Activated CD4-positive, alpha-beta T cell treated with anti-CD3 and anti-CD28 coated beads for 36 hours (primary cell): ENCODE data around the gene HIPK2. TPM values are rescaled to one million over a fixed set of nuclear protein-coding genes. Genes with fewer than 3 reads are reported as not detected.

Source experiments
- ATAC-seq: fragments of 200-7000 bp; cut with Tn5 transposase; one replicate; pipeline ENCODE4 v1.10.0; 2021; ENCODE audit warnings: mild to moderate bottlenecking, moderate library complexity
- CTCF ChIA-PET: fragments of 350-600 bp; sonication (Branson Sonifier 250); formaldehyde crosslinking; loops from one replicate; lab custom pipeline; 2021; ENCODE audit warnings: antibody characterized with exemption; lab: Charles Lee
- POLR2A ChIA-PET: fragments of 350-600 bp; sonication (Branson Sonifier 250); formaldehyde crosslinking; loops from one replicate; lab custom pipeline; 2021; ENCODE audit warnings: antibody characterized with exemption, inconsistent platforms; lab: Charles Lee
- DNase-seq: peaks from one replicate; pipeline ENCODE4 v3.0.0-alpha.2; 2020
- H3K27ac Mint-ChIP-seq: one replicate; pipeline ENCODE4 v1.8.0; 2021; ENCODE audit warnings: mixed read lengths
- H3K27me3 Mint-ChIP-seq: one replicate; pipeline ENCODE4 v1.8.0; 2021; ENCODE audit warnings: mixed read lengths
- H3K36me3 Mint-ChIP-seq: one replicate; pipeline ENCODE4 v1.8.0; 2021; ENCODE audit warnings: low read depth, mixed read lengths
- H3K4me1 Mint-ChIP-seq: one replicate; pipeline ENCODE4 v1.8.0; 2021; ENCODE audit warnings: mixed read lengths
- H3K4me3 Mint-ChIP-seq: one replicate; pipeline ENCODE4 v1.8.0; 2021; ENCODE audit warnings: mild to moderate bottlenecking, moderate library complexity, mixed read lengths
- H3K9me3 Mint-ChIP-seq: one replicate; pipeline ENCODE4 v1.8.0; 2021; ENCODE audit warnings: low read depth, mixed read lengths
- intact Hi-C, 2 experiments: fragments of 100-400 bp; cut with DNase I in 1 of 2; cut with micrococcal nuclease in 1 of 2; formaldehyde crosslinking; loops; one replicate each; pipeline versions ENCODE4 v1.14.2 to v1.15.1; 2022 to 2024; cut with DNase I, micrococcal nuclease
- total RNA-seq, 2 experiments: library from RNA; stranded (reverse); gene quantifications; one replicate each; pipeline ENCODE4 v1.2.3, GENCODE V29; 2021

HIPK2 gene
- total RNA-seq, 2 experiments from 2014 or later = 23.9 to 36.2 TPM

- CTCF ChIA-PET = interaction anchor here (1.0 to 1.1 kb wide), 2 partner anchors 138 kb away, joined by 3 read pairs; no protein-coding TSS in a partner anchor
- Mint-ChIP-seq H3K9me3 (no peaks in the 10 kb centered on the region), H3K36me3 (no peaks in the 10 kb centered on the region), H3K27me3 (peaks cover 11% of the 10 kb centered on the region), H3K4me3 (no peak overlapping the region), H3K4me1 (peaks cover 7% of the 10 kb centered on the region), H3K27ac (no peak overlapping the region)
- POLR2A ChIA-PET = interaction anchor here (1.1 kb wide), 1 partner anchor 102 kb away, joined by 4 read pairs; no protein-coding TSS in a partner anchor
- no peak for DNase-seq
- peak; percentile 49 for ATAC-seq
- intact Hi-C loops = no loop called here
Measured at GRCh38 chr7:139783647-139784385, 6.0 kb upstream of the HIPK2 start.

DNA sequence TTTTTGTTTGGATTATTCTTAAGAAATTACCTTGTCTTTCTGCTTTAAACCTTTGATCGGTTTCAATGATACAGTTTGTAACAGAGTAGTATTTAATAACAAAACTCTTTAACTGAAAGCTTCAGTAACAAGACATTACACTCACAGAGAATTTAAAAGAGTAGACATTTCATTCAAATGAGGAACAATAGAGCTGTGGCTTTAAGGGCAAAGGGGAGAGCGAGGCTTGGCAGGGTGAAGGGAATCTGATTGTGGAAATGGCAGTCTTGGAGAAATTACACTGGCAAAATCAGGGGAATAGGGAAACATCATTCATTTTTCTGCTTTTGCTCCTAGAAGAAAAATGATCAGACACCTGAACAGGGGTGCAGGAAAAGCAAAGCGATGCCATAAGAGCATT lies 5.1 kb upstream of the HIPK2 start:
- intact Hi-C loops = no loop called here
- CTCF ChIA-PET = interaction anchor here (1.0 kb wide), 1 partner anchor 137 kb away, joined by 3 read pairs; no protein-coding TSS in a partner anchor
- POLR2A ChIA-PET = interaction anchor here (1.1 kb wide), 1 partner anchor 101 kb away, joined by 4 read pairs; no protein-coding TSS in a partner anchor
- no peak for DNase-seq
- H3K4me3 Mint-ChIP-seq = no peak overlapping the region
- no peaks in the 10 kb centered on the region for H3K36me3 Mint-ChIP-seq
- no peak overlapping the region for H3K27ac Mint-ChIP-seq
- no peak for ATAC-seq
- peaks cover 11% of the 10 kb centered on the region for H3K27me3 Mint-ChIP-seq
- no peaks in the 10 kb centered on the region for H3K9me3 Mint-ChIP-seq
- peaks cover 10% of the 10 kb centered on the region for H3K4me1 Mint-ChIP-seq

DNA sequence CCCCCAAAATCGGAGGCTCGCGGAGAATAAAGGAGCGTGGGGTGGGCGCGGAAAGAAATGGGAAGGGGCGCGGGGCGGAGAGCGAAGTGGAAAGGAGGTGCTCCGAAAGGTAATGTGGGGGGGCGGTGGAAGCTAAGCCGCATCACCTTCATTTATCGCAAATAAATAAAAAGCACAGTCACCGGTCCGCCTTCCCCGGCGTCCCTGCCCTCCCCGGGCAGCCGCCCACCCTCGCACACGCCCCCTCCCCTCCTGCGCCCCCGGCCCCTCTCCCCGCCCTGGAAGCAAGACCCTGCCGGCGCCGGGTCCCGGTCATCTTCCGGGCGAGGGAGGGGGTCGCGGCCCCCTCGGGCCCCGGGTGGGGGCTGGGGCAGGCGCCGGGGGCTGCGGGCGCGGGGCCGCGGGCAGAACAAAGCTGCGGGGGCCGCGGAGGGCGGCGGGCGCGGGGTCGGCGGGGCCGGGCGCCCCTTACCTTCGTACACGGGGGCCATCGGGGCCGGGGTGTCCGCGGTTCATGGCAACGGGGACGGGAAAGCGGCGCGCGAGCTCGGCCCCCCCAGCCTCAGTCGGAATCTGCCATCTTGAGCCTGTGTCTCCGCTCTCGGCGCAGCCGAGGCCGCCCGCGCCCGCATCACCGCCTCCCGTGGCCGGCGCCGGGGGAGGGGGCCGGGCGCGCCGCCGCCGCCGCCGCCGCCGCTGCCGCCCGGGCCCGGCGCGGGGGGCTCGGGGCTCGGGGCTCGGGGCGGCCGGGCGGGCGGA lies 486 bp downstream of the HIPK2 start:
- ATAC-seq (peak; percentile 8), DNase-seq (peak; percentile 64)
- Mint-ChIP-seq H3K27me3 (peaks cover 11% of the 10 kb centered on the region), H3K9me3 (no peaks in the 10 kb centered on the region), H3K27ac (peak overlapping the region; percentile 93), H3K4me3 (peak overlapping the region; percentile 83), H3K4me1 (peaks cover 47% of the 10 kb centered on the region), H3K36me3 (peaks cover 8% of the 10 kb centered on the region)
- ChIA-PET POLR2A (interaction anchor here (0.6 to 1.5 kb wide), 4 partner anchors 33 to 141 kb away, joined by 3 read pairs; no protein-coding TSS in a partner anchor), CTCF (interaction anchor here (0.8 to 3.9 kb wide), 3 partner anchors 48 to 225 kb away, joined by 3 to 22 read pairs (median 3); no protein-coding TSS in a partner anchor)
- intact Hi-C loops = loop anchor here (2.0 to 5.0 kb wide), 6 partner anchors 51 to 675 kb away; partner anchors contain the start of genes KDM7A (in 1 of the 2) and TBXAS1 (in 1 of the 2)

DNA sequence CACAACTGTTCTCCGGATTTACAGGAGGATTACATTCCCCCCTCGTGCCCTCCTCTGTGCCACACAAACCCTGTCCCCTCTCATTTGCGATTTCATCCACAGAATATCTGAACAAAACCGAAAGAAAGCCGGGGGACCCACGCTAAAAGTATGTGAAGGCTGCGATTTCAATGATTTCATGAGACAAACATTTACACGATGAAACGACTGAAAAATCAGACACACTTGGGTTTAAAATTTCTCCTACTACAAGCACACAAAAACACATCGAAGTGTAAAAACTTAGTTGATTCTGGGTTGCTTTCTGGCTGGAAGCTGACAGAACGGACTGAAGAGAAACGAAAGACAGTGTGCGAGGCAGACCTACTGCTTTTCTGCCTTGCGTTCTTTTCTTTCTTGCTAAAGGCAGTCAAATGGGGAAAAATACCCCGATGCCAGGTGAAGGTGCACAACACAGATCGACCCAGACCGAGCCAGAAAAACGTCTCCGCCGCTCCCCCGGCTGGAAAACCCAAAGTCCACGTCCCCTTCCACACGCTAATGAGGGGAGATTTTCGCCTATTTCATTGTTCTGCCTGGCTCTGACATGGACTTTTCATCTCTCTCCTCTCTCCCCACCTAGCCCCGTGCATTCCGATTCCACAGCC lies 1.2 kb downstream of the HIPK2 start:
- Mint-ChIP-seq H3K4me1 (peaks cover 53% of the 10 kb centered on the region), H3K9me3 (no peaks in the 10 kb centered on the region), H3K27ac (peak overlapping the region; percentile 93), H3K27me3 (peaks cover 11% of the 10 kb centered on the region), H3K36me3 (peaks cover 8% of the 10 kb centered on the region), H3K4me3 (peak overlapping the region; percentile 83)
- intact Hi-C loops = loop anchor here (1.0 to 5.0 kb wide), 7 partner anchors 52 to 674 kb away; partner anchors contain the start of genes KDM7A (in 1 of the 2) and TBXAS1 (in 1 of the 2)
- ATAC-seq = no peak
- ChIA-PET CTCF (interaction anchor here (0.8 to 3.9 kb wide), 3 partner anchors 49 to 226 kb away, joined by 3 to 22 read pairs (median 3); no protein-coding TSS in a partner anchor), POLR2A (interaction anchor here (0.7 kb wide), 1 partner anchor 53 kb away, joined by 3 read pairs; no protein-coding TSS in a partner anchor)
- peak; percentile 39 for DNase-seq

- Mint-ChIP-seq H3K27ac (peak overlapping the region; percentile 56), H3K36me3 (peaks cover 11% of the 10 kb centered on the region), H3K4me1 (peaks cover 60% of the 10 kb centered on the region), H3K4me3 (peak overlapping the region; percentile 83), H3K27me3 (peaks cover 9% of the 10 kb centered on the region), H3K9me3 (no peaks in the 10 kb centered on the region)
- DNase-seq = peak; percentile 76
- intact Hi-C loops = loop anchor here (1.0 to 5.0 kb wide), 9 partner anchors 53 to 674 kb away; partner anchors contain the start of genes KDM7A (in 1 of the 2) and TBXAS1 (in 1 of the 2)
- POLR2A ChIA-PET = no interaction called here
- ATAC-seq = peak; percentile 7
- CTCF ChIA-PET = no interaction called here
Measured at GRCh38 chr7:139775829-139776266, 1.9 kb downstream of the HIPK2 start.

DNA sequence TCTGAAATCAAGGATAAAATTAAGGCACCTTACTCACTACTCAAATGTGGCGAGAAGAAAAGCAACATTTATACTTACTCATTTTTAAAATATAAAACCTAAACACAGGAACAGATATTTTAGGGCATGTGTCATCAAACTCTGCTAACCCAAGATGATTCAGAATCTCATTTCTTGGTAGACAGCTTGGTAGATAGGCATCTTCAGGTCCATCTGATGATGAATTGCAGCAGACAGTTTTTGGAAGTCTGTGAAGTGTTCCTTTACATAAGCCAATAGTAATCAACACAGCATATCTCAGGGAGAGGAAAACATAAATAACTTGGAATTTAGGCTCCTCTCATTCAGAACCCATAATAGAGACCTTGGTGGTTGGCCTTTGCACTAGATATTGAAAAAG lies 3.4 kb downstream of the HIPK2 start:
- peak overlapping the region; percentile 27 for H3K4me3 Mint-ChIP-seq
- POLR2A ChIA-PET = interaction anchor here (0.9 kb wide), 1 partner anchor 48 kb away, joined by 3 read pairs; no protein-coding TSS in a partner anchor

GRCh38 chr7:139773371-139773770 lies 4.4 kb downstream of the HIPK2 start:
- ATAC-seq (peak; percentile 53), DNase-seq (peak; percentile 48)
- POLR2A ChIA-PET = no interaction called here
- H3K27me3 Mint-ChIP-seq = no peaks in the 10 kb centered on the region
- CTCF ChIA-PET = no interaction called here
- H3K4me3 Mint-ChIP-seq = peak overlapping the region; percentile 27
- no peaks in the 10 kb centered on the region for H3K9me3 Mint-ChIP-seq
- intact Hi-C loops = loop anchor here (5.0 kb wide), 4 partner anchors 36 to 619 kb away; no protein-coding TSS in a partner anchor
- H3K27ac Mint-ChIP-seq = peak overlapping the region; percentile 77
- H3K36me3 Mint-ChIP-seq = peaks cover 12% of the 10 kb centered on the region
- H3K4me1 Mint-ChIP-seq = peaks cover 72% of the 10 kb centered on the region

More for the DNA sequence above, 3.4 kb downstream of the HIPK2 start:
- H3K27ac Mint-ChIP-seq = peak overlapping the region; percentile 77
- H3K36me3 Mint-ChIP-seq = peaks cover 11% of the 10 kb centered on the region
- no peaks in the 10 kb centered on the region for H3K9me3 Mint-ChIP-seq
- H3K27me3 Mint-ChIP-seq = peaks cover 3% of the 10 kb centered on the region
- peak; percentile 59 for ATAC-seq
- peaks cover 69% of the 10 kb centered on the region for H3K4me1 Mint-ChIP-seq
- intact Hi-C loops = loop anchor here (1.0 to 5.0 kb wide), 10 partner anchors 37 to 618 kb away; no protein-coding TSS in a partner anchor
- CTCF ChIA-PET = interaction anchor here (0.6 to 1.6 kb wide), 5 partner anchors 12 to 129 kb away, joined by 3 to 5 read pairs (median 3); no protein-coding TSS in a partner anchor
- no peak for DNase-seq

DNA sequence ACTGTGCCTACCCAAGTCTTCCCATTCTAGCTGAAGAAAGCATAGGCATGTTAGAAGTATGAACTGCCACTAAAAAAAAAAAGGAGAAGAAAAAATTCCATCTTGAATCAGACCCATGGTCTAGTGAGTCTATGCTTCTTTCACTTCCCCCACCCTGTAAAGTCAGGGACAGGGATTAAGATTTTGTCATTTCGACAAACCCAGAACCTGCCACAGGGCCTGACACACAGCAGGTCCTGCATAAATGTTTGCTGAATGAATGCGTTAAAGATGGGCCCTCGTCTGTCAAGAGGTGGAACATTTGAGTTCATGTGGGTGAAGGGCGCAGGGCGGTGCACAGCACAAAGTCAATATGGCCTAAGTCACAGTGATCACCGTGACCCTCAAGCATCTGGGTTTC lies 4.9 kb downstream of the HIPK2 start:
- CTCF ChIA-PET = interaction anchor here (0.9 to 3.6 kb wide), 2 partner anchors 125 to 130 kb away, joined by 3 to 10 read pairs; no protein-coding TSS in a partner anchor
- Mint-ChIP-seq H3K4me3 (no peak overlapping the region), H3K27me3 (no peaks in the 10 kb centered on the region), H3K4me1 (peaks cover 77% of the 10 kb centered on the region), H3K36me3 (peaks cover 12% of the 10 kb centered on the region), H3K9me3 (no peaks in the 10 kb centered on the region), H3K27ac (peak overlapping the region; percentile 77)
- DNase-seq (peak; percentile 23), ATAC-seq (no peak)
- intact Hi-C loops = loop anchor here (5.0 kb wide), 4 partner anchors 36 to 619 kb away; no protein-coding TSS in a partner anchor
- POLR2A ChIA-PET = interaction anchor here (0.7 kb wide), 1 partner anchor 127 kb away, joined by 3 read pairs; no protein-coding TSS in a partner anchor

DNA sequence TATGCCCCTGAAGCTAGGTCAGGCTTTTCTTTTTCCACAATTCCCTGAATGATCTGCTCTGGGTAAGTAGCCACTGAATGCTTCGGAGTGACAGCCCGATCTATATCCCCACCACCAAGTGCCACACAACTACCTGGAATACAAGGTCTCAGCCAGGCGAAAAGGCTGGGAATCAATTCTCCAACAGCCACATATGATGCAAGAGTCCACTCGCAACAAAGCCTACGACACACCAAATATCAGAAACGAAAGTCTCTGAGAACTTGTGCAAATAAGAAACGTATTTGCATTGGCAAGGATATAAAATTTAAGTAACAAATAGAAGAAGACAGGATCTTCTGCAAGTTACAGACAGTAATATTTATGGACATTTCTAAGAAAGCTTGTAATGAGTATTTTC lies 5.7 kb downstream of the HIPK2 start:
- H3K27ac Mint-ChIP-seq = no peak overlapping the region
- intact Hi-C loops = loop anchor here (5.0 kb wide), 4 partner anchors 35 to 620 kb away; no protein-coding TSS in a partner anchor
- H3K27me3 Mint-ChIP-seq = no peaks in the 10 kb centered on the region
- peaks cover 12% of the 10 kb centered on the region for H3K36me3 Mint-ChIP-seq
- ATAC-seq (no peak), DNase-seq (no peak)
- POLR2A ChIA-PET = interaction anchor here (0.7 to 1.8 kb wide), 2 partner anchors 91 to 126 kb away, joined by 3 to 6 read pairs; no protein-coding TSS in a partner anchor
- H3K4me3 Mint-ChIP-seq = no peak overlapping the region
- H3K4me1 Mint-ChIP-seq = peaks cover 85% of the 10 kb centered on the region
- CTCF ChIA-PET = interaction anchor here (0.9 to 3.6 kb wide), 3 partner anchors 124 to 231 kb away, joined by 3 to 10 read pairs (median 5); no protein-coding TSS in a partner anchor
- no peaks in the 10 kb centered on the region for H3K9me3 Mint-ChIP-seq
